Neural cell (in vitro differentiated cells): ENCODE measurements around the gene PAFAH2. TPM values are rescaled to one million over a fixed set of nuclear protein-coding genes. Genes with fewer than 3 reads are reported as not detected.

Experiments
- H2AFZ ChIP-seq: fragments of 200-600, 300-800 bp; sonication (generic), shearing (Covaris generic); 2 replicates; pipeline ENCODE4 v1.6.0; 2014; ENCODE audit warnings: low read depth, mild to moderate bottlenecking, antibody characterized with exemption, low read length, moderate library complexity
- H3F3A ChIP-seq: fragments of 200-600 bp; shearing (Covaris generic); 2 replicates; pipeline ENCODE4 v1.6.1; 2016; ENCODE audit warnings: mild to moderate bottlenecking, moderate library complexity, mixed read lengths, antibody characterized with exemption, low read length; ENCODE audit not compliant: insufficient read depth, poor library complexity, severe bottlenecking
- H3K27ac ChIP-seq: fragments of 200-600, 300-800 bp; sonication (generic), shearing (Covaris generic); 2 replicates; pipeline ENCODE4 v1.5.1; 2014; ENCODE audit warnings: mild to moderate bottlenecking, low read length, moderate library complexity
- H3K27me3 ChIP-seq: fragments of 300-800, 200-600 bp; sonication (generic), shearing (Covaris generic); 2 replicates; pipeline ENCODE4 v1.6.0; 2014; ENCODE audit warnings: mild to moderate bottlenecking, low read depth, low read length, moderate library complexity; ENCODE audit not compliant: insufficient read depth
- H3K36me3 ChIP-seq: fragments of 300-800, 200-600 bp; sonication (generic), shearing (Covaris generic); 2 replicates; pipeline ENCODE4 v1.5.1; 2014; ENCODE audit warnings: mild to moderate bottlenecking, antibody characterized with exemption, low read length, moderate library complexity; ENCODE audit not compliant: insufficient read depth
- H3K4me2 ChIP-seq: fragments of 300-800, 200-600 bp; sonication (generic), shearing (Covaris generic); 2 replicates; pipeline ENCODE4 v1.6.0; 2014; ENCODE audit warnings: mild to moderate bottlenecking, low read length
- H3K4me3 ChIP-seq: fragments of 300-800, 200-600 bp; sonication (generic), shearing (Covaris generic); 2 replicates; pipeline ENCODE4 v1.5.1; 2014; ENCODE audit warnings: mild to moderate bottlenecking, low read length, moderate library complexity
- H3K79me2 ChIP-seq: fragments of 200-600 bp; shearing (Covaris generic); replicated peaks from 2 replicates; pipeline ENCODE4 v1.6.0; 2014; ENCODE audit warnings: mild to moderate bottlenecking, low read length, moderate library complexity; ENCODE audit not compliant: insufficient read depth
- H3K9ac ChIP-seq: fragments of 300-800, 200-600 bp; sonication (generic), shearing (Covaris generic); 2 replicates; pipeline ENCODE4 v1.6.1; 2016; ENCODE audit warnings: mild to moderate bottlenecking, low read length, mixed read lengths
- H3K9me2 ChIP-seq: fragments of 200-600 bp; shearing (Covaris generic); 2 replicates; pipeline ENCODE4 v1.6.1; 2016; ENCODE audit warnings: mild to moderate bottlenecking, low read length, mixed read lengths; ENCODE audit not compliant: insufficient read depth
- H3K9me3 ChIP-seq: fragments of 200-600, 300-800 bp; sonication (generic), shearing (Covaris generic); 2 replicates; pipeline ENCODE4 v1.6.1; 2016; ENCODE audit warnings: mild to moderate bottlenecking, mixed run types, low read length, moderate library complexity, mixed read lengths
- H4K20me1 ChIP-seq: fragments of 200-600 bp; shearing (Covaris generic); 2 replicates; pipeline ENCODE4 v1.6.1; 2016; ENCODE audit warnings: mild to moderate bottlenecking, mixed run types; ENCODE audit not compliant: insufficient read depth
- EP300 ChIP-seq: fragments of 450-650 bp; conservative IDR thresholded peaks from 2 replicates; pipeline ENCODE4 v1.6.1; 2014; ENCODE audit warnings: antibody characterized with exemption, mild to moderate bottlenecking, moderate library complexity; ENCODE audit not compliant: poor library complexity, severe bottlenecking
- EZH2 ChIP-seq: fragments of 200-600, 300-800 bp; shearing (Covaris generic), sonication (generic); IDR thresholded peaks from 2 replicates; pipeline ENCODE4 v1.6.1; 2014; ENCODE audit warnings: antibody characterized with exemption, low read length, borderline replicate concordance, mild to moderate bottlenecking; ENCODE audit not compliant: insufficient read depth, poor library complexity, severe bottlenecking
- MXI1 ChIP-seq: fragments of 450-650 bp; conservative IDR thresholded peaks from 2 replicates; pipeline ENCODE4 v1.6.1; 2014; ENCODE audit warnings: antibody characterized with exemption, mild to moderate bottlenecking; ENCODE audit not compliant: poor library complexity, severe bottlenecking
- POLR2AphosphoS5 ChIP-seq: IDR thresholded peaks from 2 replicates; pipeline ENCODE4 v1.6.1; 2012
- RAD21 ChIP-seq: fragments of 450-650 bp; conservative IDR thresholded peaks from 2 replicates; pipeline ENCODE4 v1.6.1; 2014; ENCODE audit warnings: antibody characterized with exemption, mild to moderate bottlenecking, moderate library complexity
- SMC3 ChIP-seq: fragments of 450-650 bp; conservative IDR thresholded peaks from 2 replicates; pipeline ENCODE4 v1.6.1; 2014; ENCODE audit warnings: antibody characterized with exemption, mild to moderate bottlenecking, moderate library complexity; ENCODE audit not compliant: poor library complexity
- TAF1 ChIP-seq: IDR thresholded peaks from 2 replicates; pipeline ENCODE4 v1.6.1; 2012; ENCODE audit warnings: low read depth
- polyA plus RNA-seq: library from polyadenylated mRNA; depleted of rRNA; stranded (reverse); fragments of >200 nt; gene quantifications from 2 replicates; pipeline ENCODE4 v1.2.3, GENCODE V29; 2014
- TF ChIP-seq, protein P1 (sequence below): fragments of 450-650 bp; IDR thresholded peaks from 2 replicates; pipeline ENCODE4 v1.5.1; 2014; ENCODE audit warnings: antibody characterized with exemption, mild to moderate bottlenecking, moderate library complexity; ENCODE audit not compliant: poor library complexity, severe bottlenecking
- TF ChIP-seq, protein P2 (sequence below): IDR thresholded peaks from 2 replicates; pipeline ENCODE4 v1.6.1; 2012; ENCODE audit warnings: borderline replicate concordance

Gene PAFAH2
- polyA plus RNA-seq, 1 donor from 2014 or later = 7.9 TPM

- no peaks in the 10 kb centered on the region for H3K9me2 ChIP-seq
- H3K27ac ChIP-seq = no peak overlapping the region
- H3F3A ChIP-seq = no peaks in the 10 kb centered on the region
- H3K9me3 ChIP-seq = no peaks in the 10 kb centered on the region
- H3K36me3 ChIP-seq = no peaks in the 10 kb centered on the region
- TF ChIP-seq POLR2AphosphoS5 = no peak
- TF ChIP-seq EZH2 = no peak
- no peak for TF ChIP-seq EP300
- no peak for TF ChIP-seq SMC3
- TF ChIP-seq TAF1 = no peak
- TF ChIP-seq MXI1 = no peak
- TF ChIP-seq, protein P1, sequence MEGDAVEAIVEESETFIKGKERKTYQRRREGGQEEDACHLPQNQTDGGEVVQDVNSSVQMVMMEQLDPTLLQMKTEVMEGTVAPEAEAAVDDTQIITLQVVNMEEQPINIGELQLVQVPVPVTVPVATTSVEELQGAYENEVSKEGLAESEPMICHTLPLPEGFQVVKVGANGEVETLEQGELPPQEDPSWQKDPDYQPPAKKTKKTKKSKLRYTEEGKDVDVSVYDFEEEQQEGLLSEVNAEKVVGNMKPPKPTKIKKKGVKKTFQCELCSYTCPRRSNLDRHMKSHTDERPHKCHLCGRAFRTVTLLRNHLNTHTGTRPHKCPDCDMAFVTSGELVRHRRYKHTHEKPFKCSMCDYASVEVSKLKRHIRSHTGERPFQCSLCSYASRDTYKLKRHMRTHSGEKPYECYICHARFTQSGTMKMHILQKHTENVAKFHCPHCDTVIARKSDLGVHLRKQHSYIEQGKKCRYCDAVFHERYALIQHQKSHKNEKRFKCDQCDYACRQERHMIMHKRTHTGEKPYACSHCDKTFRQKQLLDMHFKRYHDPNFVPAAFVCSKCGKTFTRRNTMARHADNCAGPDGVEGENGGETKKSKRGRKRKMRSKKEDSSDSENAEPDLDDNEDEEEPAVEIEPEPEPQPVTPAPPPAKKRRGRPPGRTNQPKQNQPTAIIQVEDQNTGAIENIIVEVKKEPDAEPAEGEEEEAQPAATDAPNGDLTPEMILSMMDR = no peak
- TF ChIP-seq RAD21 = no peak
- TF ChIP-seq, protein P2, sequence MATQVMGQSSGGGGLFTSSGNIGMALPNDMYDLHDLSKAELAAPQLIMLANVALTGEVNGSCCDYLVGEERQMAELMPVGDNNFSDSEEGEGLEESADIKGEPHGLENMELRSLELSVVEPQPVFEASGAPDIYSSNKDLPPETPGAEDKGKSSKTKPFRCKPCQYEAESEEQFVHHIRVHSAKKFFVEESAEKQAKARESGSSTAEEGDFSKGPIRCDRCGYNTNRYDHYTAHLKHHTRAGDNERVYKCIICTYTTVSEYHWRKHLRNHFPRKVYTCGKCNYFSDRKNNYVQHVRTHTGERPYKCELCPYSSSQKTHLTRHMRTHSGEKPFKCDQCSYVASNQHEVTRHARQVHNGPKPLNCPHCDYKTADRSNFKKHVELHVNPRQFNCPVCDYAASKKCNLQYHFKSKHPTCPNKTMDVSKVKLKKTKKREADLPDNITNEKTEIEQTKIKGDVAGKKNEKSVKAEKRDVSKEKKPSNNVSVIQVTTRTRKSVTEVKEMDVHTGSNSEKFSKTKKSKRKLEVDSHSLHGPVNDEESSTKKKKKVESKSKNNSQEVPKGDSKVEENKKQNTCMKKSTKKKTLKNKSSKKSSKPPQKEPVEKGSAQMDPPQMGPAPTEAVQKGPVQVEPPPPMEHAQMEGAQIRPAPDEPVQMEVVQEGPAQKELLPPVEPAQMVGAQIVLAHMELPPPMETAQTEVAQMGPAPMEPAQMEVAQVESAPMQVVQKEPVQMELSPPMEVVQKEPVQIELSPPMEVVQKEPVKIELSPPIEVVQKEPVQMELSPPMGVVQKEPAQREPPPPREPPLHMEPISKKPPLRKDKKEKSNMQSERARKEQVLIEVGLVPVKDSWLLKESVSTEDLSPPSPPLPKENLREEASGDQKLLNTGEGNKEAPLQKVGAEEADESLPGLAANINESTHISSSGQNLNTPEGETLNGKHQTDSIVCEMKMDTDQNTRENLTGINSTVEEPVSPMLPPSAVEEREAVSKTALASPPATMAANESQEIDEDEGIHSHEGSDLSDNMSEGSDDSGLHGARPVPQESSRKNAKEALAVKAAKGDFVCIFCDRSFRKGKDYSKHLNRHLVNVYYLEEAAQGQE = no peak
- no peaks in the 10 kb centered on the region for H3K79me2 ChIP-seq
- H3K9ac ChIP-seq = no peak overlapping the region
- no peaks in the 10 kb centered on the region for H4K20me1 ChIP-seq
- H3K4me3 ChIP-seq = peak overlapping the region; percentile 51
- peaks cover 62% of the 10 kb centered on the region for H3K27me3 ChIP-seq
- H3K4me2 ChIP-seq = no peak overlapping the region
- no peak overlapping the region for H2AFZ ChIP-seq
Measured at GRCh38 chr1:26046246-26047095, 48.6 kb upstream of the PAFAH2 start.

DNA sequence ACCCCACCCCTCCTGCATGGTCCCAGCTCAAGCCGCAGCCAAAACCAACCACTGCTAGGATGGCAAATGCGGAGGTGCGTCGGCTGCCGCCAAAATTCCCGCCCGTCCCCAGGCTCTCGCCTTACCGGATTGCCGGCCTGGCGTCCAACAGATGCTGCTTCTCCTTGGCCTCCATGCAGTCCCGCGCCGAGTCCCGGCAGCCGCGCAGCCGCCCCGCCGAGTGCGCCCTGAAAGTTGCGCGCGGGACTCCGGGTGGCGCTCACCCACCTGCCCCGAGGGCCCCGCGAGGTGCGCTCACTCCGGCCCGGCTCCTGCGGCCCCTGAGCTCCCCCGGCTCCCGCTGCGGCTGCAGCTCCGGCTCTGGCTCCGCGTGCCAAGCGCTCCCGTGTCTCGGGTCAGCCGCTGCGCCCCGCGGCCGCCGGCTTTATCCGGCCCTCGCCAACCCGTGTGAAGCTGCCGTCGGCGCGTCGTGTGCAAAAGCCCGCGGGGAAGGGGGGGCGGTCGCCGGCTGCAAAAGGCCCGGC is 47.9 kb upstream of the PAFAH2 start, which contains the start of gene SLC30A2:
SLC30A2 (minus strand) TSS at position 397 of the 524 bp plus-strand sequence; CDS start at position 175, 222 bp downstream.
- H3K9ac ChIP-seq = no peak within 1 kb of the TSS
- no peaks in the 10 kb centered on the region for H3F3A ChIP-seq
- H3K9me3 ChIP-seq = no peaks in the 10 kb centered on the region
- TF ChIP-seq EZH2 (peak; percentile 84), RAD21 (no peak), EP300 (no peak), POLR2AphosphoS5 (peak; percentile 13), TAF1 (no peak), MXI1 (no peak)
- TF ChIP-seq, protein P2 = no peak
- TF ChIP-seq, protein P1 = peak; percentile 20
- peaks cover 62% of the 10 kb centered on the region for H3K27me3 ChIP-seq
- H2AFZ ChIP-seq = no peak within 1 kb of the TSS
- no peaks in the 10 kb centered on the region for H4K20me1 ChIP-seq
- peak within 1 kb of the TSS; percentile 51 for H3K4me3 ChIP-seq
- no peaks in the 10 kb centered on the region for H3K36me3 ChIP-seq
- no peaks in the 10 kb centered on the region for H3K9me2 ChIP-seq
- H3K79me2 ChIP-seq = no peaks in the 10 kb centered on the region
- no peak within 1 kb of the TSS for H3K4me2 ChIP-seq
- H3K27ac ChIP-seq = no peak within 1 kb of the TSS
